Retina (tissue), 1 donor: ENCODE results near the gene TPBGL.
"Not testable (repeated sequence)": the region's sequence is repeated elsewhere in the genome, so short reads cannot be mapped to it uniquely, and the experiment has no call there.

Source experiments
- DNase-seq: peaks from one replicate; pipeline ENCODE4 v3.0.0-alpha.2; 2016

Gene TPBGL

DNA sequence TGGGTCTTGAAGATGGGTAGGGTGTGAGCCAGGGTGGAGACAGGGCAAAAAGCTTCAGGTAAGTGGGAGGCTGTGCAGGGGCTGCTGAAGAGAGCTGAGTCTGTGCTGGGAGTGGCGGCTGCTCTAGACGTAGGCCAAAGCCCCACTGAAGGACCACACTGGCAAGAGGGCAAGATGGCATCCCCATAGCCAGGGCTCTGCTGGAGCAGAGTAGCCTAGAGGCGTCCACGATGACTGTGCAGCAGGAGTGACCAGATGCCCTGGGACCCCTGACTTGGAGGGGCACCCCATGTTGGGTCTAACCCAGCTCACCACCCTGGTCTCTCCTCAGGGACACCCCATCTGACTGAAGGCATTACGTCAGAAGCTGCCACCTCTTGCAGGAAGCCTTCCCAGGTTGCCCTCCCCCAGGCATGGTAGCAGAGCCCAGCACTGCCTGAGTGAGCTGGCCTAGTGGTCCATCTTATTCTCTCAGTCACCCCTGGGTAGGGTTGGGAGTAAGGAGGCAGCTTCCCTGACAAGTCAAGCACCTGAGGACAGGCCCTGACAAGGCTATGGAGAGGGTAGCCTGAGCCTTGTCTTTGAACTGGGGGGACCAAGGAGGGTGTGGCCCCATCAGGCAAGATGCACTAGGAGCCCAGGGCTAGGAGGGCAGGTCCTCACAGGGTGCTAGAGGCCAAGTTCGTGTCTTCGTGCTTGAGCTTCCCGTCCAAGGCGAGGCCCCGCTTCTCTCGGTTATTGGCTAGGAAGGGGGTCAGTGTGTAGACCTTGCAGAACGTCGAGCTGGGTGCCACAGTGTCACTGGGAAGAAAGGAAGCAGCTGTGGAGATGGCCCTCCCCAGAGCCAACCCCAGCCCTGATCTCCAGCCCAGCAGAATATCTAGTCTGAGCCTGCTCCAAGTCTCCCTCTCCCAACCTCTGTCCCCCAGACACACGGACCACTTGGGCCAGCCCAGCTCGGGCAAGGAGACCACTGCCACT, 33.1 kb downstream of the TPBGL start:
- DNase-seq = no peak

DNA sequence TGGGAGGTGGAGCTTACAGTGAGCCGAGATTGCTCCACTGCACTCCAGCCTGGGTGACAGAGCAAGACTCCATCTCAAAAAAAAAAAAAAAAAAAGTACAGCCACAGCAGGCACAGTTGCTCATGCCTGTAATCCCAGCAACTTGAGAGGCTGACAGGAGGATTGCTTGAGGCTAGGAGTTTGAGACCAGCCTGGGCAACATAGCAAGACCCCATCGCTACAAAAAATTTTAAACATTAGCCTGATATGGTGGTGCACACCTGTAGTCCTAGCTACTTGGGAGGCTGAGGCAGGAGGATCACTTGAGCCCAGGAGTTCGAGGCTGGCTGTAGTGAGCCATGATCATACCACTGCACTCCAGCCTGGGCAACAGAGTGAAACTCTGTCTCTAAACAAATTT, 34.1 kb downstream of the TPBGL start:
- DNase-seq = not testable (repeated sequence)

DNA sequence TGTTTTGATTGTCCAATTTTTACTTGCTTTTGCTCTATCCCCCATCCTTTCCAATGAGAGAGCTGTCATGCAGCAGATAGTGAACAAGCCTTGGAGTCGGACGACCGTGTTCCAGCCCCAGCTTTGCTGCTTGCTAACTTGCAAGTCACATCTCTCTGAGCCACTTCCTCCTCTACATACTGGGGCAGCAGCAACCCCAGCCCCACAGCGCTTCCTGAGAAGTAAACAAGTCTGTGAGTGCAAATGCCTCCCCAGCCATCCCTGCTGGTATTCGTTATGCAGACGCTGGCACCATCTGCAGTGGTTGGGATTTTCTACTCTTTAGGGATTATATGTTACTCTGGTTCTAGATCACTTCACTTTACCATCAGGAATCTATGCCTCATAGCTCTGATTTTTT, 35.0 kb downstream of the TPBGL start:
- DNase-seq = no peak

DNA sequence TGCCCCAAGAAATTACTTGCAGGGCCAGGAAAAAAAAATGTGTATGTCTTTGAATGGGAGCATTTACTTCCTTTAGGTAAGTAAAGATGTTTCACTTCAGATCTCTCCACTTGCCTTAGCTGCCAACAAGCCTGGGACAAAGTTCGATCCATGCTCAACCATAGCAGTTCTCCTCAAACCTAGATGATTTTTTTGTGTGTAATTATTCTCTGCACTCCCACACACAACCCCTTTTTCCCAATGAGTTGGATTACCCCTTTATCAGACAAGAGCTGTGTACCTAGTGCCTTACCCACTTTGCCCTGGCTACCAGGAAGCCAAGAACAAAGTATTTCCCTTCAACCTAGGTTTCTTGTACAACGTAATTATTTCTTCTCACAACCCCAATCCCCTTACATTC, 35.6 kb downstream of the TPBGL start:
- DNase-seq = no peak

DNA sequence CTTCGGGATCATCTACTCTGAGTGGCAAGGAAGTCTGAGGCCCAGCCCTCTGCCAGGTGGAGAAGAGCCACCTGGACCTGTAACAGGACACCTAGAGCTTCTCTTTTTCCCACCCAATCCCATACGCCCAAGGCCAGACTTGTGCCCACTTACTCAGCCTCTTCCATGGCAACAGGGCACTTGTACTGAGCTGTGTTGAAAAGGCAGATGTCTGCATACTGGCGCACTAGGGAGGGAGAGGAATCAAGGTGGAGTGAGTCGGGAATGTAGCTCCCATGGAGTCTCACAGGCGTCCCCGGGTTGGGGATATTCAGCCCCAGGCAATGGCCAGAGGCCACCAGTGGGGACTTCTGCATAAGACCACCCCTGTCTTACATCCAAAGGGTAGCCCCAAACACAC, 36.1 kb downstream of the TPBGL start:
- no peak for DNase-seq

DNA sequence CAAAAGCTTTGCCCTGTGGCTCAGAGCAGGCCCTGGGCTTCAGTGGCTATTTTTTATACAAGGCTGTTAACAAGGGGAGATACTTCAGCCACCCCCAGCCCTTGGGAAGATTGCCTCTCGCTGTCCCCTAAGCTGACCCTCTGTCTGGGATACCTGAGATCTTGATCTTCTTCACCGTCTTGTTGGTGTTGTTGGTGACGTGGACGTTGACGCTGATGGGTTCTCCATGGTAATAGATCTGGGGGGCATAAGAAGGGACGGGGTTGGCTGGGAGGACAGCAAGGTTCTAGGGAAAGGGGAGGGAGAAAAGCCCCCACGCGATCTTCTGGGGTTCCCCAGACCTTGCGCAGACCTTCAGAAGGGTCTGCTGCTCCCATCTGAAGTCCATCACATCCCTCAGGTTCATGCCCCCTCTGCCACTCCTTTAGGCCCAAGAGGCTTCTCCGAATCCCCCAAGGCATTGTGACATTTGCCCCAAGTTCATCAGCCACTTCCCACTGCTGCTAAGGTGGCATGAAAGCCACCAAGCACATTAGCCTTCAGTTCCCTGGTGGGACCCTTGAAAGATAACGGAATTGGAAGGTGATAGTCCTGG, 36.7 kb downstream of the TPBGL start:
- no peak for DNase-seq

DNA sequence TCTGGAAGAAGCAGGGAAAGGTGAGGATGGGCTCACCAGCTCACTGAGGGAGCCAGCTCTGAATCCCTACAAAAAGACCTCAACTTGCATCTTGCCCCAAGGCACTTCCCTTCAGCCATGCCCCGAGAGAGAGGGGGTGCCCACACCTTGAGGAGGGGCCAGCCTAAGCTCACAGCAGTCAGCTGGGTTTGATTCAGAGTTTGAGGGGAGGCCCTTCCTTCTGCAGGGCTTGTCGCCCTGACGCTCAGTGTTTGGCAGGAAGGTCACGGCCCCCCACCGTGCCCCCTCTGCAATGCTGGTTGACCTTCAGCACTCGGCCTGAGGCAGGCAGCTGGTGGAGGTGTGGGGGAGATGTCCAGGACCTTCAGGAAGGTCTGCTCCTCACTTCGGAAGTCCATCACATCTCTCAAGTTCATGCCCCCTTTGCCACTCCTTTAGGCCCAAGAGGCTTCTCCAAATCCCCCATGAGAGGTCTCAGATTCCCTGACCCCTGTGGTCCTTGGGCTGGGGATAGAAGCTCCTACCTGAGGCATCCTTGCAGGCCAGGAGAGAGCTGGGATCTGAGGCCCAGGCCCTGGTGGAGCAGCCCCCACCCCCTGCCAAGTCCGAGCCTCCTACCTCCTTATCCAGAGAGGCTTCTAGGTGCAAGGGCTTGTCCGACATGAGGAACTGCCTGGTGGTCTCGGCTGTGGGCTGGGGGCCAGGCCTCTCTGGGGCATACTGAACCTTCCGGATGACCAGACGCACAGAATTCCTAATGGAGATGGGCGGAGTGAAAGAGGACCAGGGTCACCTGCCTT, 37.6 kb downstream of the TPBGL start:
- DNase-seq = no peak

DNA sequence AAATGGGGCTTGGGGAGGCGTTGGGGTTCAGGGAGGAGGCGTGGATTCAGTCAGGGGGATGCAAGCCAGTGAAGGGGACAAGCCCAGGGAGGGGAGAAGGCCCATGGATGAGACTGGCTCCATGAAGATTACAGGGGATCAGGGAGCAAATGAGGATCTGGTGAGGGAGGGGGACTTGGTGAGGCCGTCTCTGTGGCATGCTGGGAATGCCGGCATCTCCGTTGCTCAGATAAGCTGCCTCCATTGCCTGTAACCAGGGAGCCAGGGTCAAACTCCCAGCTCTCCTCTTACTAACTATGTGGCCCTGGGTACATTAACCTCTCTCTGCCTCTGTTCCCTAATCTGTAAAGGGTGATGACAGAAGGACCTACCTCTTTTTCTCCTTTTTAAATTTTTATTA, 38.7 kb downstream of the TPBGL start:
- no peak for DNase-seq

DNA sequence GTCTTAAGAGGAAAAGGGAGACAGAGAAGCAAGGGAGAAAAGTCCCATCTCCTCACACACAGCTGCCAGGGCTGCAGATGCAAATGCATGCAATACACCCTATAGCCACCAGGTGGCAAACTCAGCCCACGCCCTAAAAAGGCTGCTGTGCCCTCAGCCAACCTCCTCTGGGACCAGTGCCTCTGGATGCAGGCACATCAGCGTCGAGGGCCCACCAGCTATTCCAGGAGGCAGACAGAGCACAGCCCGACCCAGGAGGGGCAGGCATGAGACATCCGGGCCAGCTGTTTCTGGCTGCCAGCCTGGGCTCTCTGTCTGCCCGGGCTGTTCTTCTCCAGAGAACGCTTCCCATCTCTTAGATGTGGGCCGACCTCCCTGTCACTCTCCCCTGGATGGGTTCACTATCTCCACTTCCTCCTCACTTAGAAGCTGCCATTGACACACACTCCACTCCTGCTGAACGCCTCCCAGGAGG, 39.7 kb downstream of the TPBGL start:
- peak; percentile 88 for DNase-seq

DNA sequence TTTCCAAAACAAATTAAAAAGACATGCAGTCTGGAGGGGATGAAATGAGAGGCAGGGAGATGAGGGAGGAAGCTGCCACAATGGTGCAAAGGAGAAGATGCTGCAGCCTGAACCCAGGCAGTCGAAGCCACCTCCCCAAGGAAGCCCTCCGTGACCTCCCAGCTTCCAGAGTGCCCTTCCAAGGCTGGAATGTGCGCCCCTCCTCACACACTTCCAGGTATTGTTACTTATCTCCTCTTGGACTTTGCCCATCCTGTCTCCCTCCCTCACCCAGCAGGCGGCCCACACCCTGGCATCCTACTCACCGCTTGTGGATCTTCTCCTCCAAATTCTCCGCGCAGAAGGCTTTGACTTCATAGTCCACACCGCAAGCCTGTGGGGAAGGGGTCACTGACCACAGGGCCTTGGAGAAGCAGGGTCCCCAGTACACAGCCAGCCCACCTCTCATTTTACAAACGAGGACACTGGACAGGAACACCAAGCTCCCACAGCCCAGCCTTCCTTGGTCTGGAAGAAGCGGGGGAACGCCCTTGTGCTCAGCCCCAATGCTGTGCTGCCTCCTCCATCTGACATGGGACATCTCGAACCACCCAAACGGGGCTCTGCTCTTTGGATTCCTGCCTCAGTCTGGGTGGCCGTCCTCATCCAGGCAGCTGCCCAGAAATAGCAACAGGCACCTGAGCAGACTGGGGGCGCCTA, 40.3 kb downstream of the TPBGL start:
- DNase-seq = no peak

DNA sequence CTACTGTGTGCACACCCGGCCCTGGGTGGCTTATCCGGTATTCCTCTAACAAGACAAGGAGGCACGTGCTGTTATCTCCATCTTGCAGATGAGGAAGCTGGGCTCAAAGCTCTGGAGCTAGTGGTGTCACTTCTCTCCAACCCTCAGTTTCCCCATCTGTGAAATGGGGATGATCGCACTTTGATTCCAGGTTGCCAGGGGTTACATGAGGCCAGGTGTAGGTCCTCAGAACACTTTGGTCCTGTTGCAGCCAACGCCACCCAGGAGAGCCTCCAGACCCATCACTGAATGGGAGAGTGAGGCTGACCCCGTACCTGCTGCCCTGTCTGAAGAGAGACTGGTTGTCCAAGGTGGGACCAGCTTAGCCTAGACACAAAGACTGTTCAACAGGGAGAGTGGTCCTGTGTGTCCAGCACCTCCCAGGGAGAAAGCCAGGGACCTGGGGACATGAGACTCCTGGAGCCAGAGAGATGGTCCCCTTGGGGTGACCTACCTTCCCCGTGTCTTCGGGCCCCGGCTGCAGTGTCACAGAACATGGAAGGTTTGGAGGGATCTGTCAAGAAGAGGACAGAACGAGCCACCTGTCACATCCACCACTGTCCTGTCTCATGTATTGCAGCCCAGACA, 41.0 kb downstream of the TPBGL start:
- no peak for DNase-seq

DNA sequence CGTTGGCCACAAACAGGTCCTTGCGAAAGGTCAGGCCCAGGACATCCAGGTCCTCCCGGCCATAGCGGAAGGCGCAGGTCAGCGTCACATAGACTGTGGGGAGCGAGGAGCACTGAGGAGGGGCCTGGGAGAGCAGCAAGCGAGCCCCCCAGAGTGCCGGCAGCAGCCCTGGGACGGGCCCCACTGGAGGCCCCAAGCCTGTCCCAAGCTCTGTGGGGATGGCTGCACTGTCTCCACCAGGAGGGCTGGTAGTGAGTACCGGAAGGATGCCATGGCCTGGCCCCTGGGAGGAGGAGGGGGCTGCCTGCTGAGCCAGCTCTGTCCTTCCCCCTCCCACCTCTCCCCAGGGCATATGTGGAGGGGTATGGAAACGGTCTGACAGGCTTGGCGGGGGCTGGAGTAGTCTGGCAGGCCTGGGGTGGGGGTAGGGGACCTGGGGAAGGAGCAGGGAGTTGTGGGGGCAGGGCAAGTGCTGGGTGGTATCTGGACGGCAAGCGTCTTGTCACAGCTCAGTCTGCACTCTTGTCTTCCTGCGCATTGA, 42.9 kb downstream of the TPBGL start:
- DNase-seq = no peak

DNA sequence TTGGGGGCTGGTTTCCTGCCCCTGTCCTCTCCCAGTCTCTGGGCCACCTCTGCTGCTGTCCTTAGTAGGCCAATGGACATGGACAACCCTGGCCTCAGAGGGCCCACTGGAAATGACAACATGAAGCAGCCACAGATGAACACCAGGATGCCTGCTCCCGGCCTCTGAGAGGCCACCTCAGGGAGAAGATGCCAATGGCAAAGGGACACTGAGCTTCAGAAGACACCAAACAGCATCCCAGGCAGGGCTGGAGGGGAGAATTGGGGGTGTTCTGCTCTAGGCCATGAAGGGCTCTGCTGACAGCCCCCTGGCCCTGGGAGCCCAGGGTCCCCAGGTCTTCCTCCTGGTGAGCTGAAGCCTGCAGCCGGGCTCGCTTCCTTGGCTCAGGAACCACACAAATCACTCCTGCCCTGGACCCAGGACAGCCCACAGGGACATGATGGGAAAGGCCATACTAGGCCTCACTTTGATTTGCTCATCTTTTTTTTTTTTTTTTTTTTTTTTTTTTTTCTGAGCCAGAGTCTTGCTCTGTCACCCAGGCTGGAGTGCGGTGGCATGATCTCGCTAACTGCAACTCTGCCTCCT, 45.3 kb downstream of the TPBGL start:
- no peak for DNase-seq

DNA sequence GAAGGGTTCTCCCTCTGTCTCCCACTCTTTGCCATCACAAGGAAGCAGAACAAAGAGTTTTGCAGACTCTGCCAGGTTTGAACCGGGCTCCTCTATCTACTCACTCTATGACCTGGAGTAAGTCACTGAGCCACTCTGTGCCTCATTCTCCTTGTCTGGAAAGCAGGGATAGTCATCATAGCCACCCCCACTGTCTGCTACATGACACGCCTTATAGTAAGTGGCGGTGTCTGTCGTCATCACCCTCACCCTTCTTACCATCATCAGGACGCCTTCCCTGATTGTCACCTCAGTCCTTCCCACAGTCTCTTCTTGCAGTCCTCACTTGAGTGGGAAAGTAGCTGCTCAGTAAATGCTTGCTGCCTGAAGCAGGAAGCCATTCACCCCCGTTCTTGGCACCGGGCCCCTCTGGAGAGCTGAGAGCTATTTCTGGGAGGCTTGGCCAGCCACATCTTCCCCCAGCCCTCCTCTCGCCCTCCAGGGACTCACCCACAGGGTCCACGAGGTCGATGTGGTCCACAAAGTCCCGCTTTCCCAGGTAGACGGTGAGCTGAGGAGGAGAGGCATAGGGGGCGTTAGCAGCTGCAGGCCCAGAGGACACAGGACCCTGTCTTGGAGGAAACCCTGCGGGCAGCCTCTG, 46.4 kb downstream of the TPBGL start:
- no peak for DNase-seq

DNA sequence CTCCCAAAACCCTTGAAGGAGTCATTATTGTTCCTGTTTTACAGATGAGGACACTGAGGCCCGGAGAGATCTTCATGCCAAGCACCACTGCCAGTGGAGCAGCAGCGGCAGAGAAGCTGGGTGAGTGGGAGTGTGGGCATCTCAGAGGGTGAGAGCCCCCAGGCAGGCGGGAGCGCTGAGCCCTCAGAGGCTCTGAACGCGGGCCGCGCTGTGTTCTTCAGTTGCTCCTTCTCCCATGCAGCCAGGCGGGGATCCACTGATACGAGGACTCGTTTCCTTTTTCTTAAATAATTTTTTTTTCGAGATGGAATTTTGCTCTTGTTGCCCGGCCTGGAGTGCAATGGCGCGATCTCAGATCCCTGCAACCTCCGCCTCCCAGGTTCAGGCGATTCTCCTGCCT, 47.0 kb downstream of the TPBGL start:
- DNase-seq = no peak

DNA sequence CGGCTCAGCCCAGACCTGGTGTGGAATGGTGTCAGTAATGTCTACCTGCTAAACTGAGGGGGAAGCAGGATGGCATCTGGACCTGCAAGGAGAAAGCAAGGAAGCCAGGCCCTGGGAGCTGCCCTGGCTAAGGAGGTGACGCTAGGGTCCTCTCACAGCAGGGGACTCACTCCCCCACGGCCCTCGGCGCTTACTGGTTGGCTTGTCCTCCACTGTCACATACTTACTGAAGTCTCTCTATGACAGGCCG, 48.9 kb downstream of the TPBGL start:
- no peak for DNase-seq

DNA sequence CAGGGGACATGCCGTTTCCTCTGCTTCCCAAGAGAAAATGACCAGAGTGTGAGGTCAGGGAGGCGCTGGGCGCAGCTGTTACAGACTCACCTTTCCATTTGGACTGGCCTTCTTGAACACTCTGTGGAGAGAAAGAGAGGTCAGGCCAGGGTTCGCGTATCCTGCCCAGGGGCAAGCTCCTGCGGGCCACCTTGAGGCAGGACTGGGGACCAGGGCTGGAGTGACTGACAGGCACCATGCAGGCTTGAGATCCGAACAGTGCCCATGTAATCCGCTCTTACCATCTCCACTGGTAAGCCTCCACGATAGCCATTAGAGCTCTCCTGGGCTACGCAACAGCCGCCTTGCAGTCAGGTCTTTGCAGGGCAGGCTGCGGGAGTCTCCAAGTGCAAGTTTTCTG, 49.3 kb downstream of the TPBGL start:
- DNase-seq = no peak

DNA sequence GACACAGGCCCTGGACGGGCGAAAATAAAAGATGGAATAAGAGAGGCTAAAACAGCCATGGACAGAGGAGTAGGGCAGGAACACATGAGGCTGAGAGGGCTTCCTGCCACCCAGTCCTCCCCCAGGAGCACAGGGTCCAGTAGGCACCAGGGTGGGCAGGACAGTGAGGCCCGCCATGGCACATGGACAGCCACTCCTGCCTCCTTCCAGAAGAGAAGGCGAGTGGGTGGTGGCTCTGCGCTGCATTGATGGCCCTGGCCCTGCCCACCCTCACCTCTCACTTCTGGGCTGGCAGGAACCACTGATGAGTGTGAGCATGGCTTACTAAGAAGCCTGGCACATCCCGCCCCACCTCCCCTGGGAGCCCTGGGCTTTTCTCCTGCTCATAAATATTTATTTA, 51.2 kb downstream of the TPBGL start:
- DNase-seq = no peak

DNA sequence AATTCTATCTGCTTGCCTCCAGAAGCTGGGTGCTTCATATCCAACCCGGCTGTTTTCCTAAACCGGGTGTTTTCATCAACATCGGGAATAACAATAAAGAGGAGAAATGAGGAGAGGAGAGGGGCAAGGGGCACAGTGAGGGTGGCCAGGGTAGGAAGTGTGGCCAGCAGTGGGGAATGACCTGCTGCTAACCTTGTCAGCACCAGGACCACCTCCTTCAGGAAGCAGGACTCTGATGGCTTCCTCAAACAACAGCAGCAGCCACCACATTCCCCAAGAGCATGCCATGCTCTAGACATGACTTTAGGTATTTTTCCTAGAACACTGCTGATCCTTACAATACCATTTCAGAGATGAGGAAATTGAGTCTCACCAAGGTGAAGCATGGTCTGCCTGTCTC, 52.4 kb downstream of the TPBGL start:
- DNase-seq = no peak
